Hepatic stellate cell (primary cell): Measurements from ENCODE around the gene SMARCD1.
"Not testable (repeated sequence)": the region's sequence is repeated elsewhere in the genome, so short reads cannot be mapped to it uniquely, and the experiment has no call there.

Source experiments
- DNase-seq: peaks from one replicate; pipeline ENCODE4 v3.0.0; 2011; ENCODE audit warnings: low spot score

The SMARCD1 gene

GRCh38 chr12:50077099-50077498 is 8.0 kb upstream of the SMARCD1 start:
- no peak for DNase-seq

- DNase-seq = no peak
Observed at GRCh38 chr12:50078281-50078680, 6.9 kb upstream of the SMARCD1 start.

GRCh38 chr12:50079771-50080170 is 5.4 kb upstream of the SMARCD1 start:
- no peak for DNase-seq

- DNase-seq = no peak
Observed at GRCh38 chr12:50081096-50081808, 3.9 kb upstream of the SMARCD1 start.

GRCh38 chr12:50082644-50083043 is 2.5 kb upstream of the SMARCD1 start:
- no peak for DNase-seq

GRCh38 chr12:50083301-50083700 is 1.8 kb upstream of the SMARCD1 start:
- DNase-seq = no peak

GRCh38 chr12:50084409-50084774 is 750 bp upstream of the SMARCD1 start:
- not testable (repeated sequence) for DNase-seq

GRCh38 chr12:50085615-50086072 is 502 bp downstream of the SMARCD1 start:
- DNase-seq = no peak

- no peak for DNase-seq
Observed at GRCh38 chr12:50086148-50086547, 1.0 kb downstream of the SMARCD1 start.

- no peak for DNase-seq
Observed at GRCh38 chr12:50087151-50087550, 2.0 kb downstream of the SMARCD1 start.

GRCh38 chr12:50087995-50088394 is 2.9 kb downstream of the SMARCD1 start:
- DNase-seq = peak; percentile 74

- DNase-seq = peak; percentile 46
Observed at GRCh38 chr12:50088577-50089335, 3.6 kb downstream of the SMARCD1 start.

- DNase-seq = no peak
Observed at GRCh38 chr12:50089730-50090129, 4.6 kb downstream of the SMARCD1 start.

GRCh38 chr12:50090391-50090790 is 5.2 kb downstream of the SMARCD1 start:
- DNase-seq = no peak

GRCh38 chr12:50097952-50098351 is 12.8 kb downstream of the SMARCD1 start:
- no peak for DNase-seq

GRCh38 chr12:50099302-50100008 is 14.3 kb downstream of the SMARCD1 start:
- DNase-seq = peak; percentile 73

GRCh38 chr12:50100561-50100960 is 15.4 kb downstream of the SMARCD1 start:
- DNase-seq = no peak

- DNase-seq = peak; percentile 63
Observed at GRCh38 chr12:50101663-50102062, 16.5 kb downstream of the SMARCD1 start.

GRCh38 chr12:50102131-50102531 is 17.0 kb downstream of the SMARCD1 start:
- DNase-seq = no peak

GRCh38 chr12:50102646-50103309 is 17.6 kb downstream of the SMARCD1 start:
- no peak for DNase-seq

- DNase-seq = no peak
Observed at GRCh38 chr12:50103351-50103750, 18.2 kb downstream of the SMARCD1 start.

- peak; percentile 75 for DNase-seq
Observed at GRCh38 chr12:50103767-50104321, 18.7 kb downstream of the SMARCD1 start, which contains the start of gene GPD1. Gene GPD1, plus strand, starts transcription at chr12:50104008. Its CDS starts 43 bp downstream, at chr12:50104051.
